Natural killer cell treated with Interleukin-12 subunit alpha and Interleukin-12 subunit beta and Interleukin-15 and Interleukin-18, amount 100 ng/mL, for 72 hours (primary cell): ENCODE results near the gene LRRC37A. TPM values are rescaled to one million over a fixed set of nuclear protein-coding genes. Genes with fewer than 3 reads are reported as not detected.
A peak's percentile ranks its signal among the peaks of the same experiment; 100 is the strongest.
"Not testable (repeated sequence)": the region's sequence is repeated elsewhere in the genome, so short reads cannot be mapped to it uniquely, and the experiment has no call there.

Source experiments
- ATAC-seq, 2 donors: fragments of 150-1000 bp; cut with Tn5 transposase in 1 of 2; sonication (Bioruptor Pico), chemical (Tn5 transposase) in 1 of 2; 2 replicates each; pipeline ENCODE4 v1.10.0; 2021
- DNase-seq: peaks from one replicate; pipeline ENCODE4 v3.0.0; 2022; ENCODE audit warnings: low spot score
- H3K27ac Mint-ChIP-seq, 2 donors: 1 replicate in 1 of 2; 2 replicates in 1 of 2; pipeline ENCODE4 v1.8.0; 2022; ENCODE audit warnings: mixed read lengths in 2 of 2, mild to moderate bottlenecking in 1 of 2, moderate library complexity in 1 of 2
- H3K27me3 Mint-ChIP-seq, 2 donors: 1 replicate in 1 of 2; 2 replicates in 1 of 2; pipeline ENCODE4 v1.8.0; 2022; ENCODE audit warnings: mixed read lengths in 2 of 2
- H3K36me3 Mint-ChIP-seq: one replicate; pipeline ENCODE4 v1.8.0; 2022; ENCODE audit warnings: mixed read lengths
- H3K4me1 Mint-ChIP-seq, 2 donors: 1 replicate in 1 of 2; 2 replicates in 1 of 2; pipeline ENCODE4 v1.8.0; 2022; ENCODE audit warnings: low read depth in 2 of 2, mixed read lengths in 2 of 2, mild to moderate bottlenecking in 1 of 2
- H3K4me3 Mint-ChIP-seq: one replicate; pipeline ENCODE4 v1.8.0; 2022; ENCODE audit warnings: mixed read lengths
- H3K9me3 Mint-ChIP-seq: 2 replicates; pipeline ENCODE4 v1.8.0; 2022; ENCODE audit warnings: mixed read lengths
- total RNA-seq, 2 donors: library from RNA; stranded (reverse); gene quantifications; one replicate each; pipeline ENCODE4 v1.2.3, GENCODE V29; 2022

LRRC37A gene
- total RNA-seq, 2 donors from 2014 or later, result 1.9 to 2.2 TPM

DNA sequence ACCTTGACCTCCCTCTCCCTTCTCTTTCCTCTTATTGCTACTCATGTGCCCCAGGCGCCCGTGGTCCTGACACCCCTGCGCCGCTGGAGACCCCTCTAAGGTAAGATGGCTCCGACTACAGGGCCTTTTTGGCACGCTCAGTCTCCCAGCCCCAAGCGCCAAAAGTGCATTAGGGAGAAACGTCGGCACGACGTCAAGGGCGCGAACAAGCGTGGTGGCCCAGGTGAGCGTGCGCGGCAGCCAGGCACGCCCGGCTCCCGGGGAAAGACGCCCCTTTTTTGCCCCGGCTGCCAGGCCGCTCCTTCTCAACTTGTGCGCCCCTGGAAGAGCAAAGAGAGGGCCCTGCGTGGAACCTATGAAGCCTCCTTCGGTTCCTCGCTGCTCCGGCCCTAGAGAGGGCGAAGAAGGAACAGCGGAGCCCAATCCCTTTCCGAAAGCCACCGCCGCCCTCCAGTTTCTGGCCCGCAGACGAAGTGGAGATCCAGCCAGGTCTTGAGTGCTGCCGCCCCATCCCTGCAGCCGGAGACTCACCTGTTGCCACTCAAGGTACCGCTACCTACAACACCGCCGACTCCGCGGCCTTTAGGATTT lies 66.3 kb downstream of the LRRC37A start:
- not testable (repeated sequence) for DNase-seq, H3K27me3 Mint-ChIP-seq, H3K27ac Mint-ChIP-seq, H3K9me3 Mint-ChIP-seq, H3K4me1 Mint-ChIP-seq, H3K36me3 Mint-ChIP-seq, H3K4me3 Mint-ChIP-seq
- peak; percentile 33 to 55 for ATAC-seq

DNA sequence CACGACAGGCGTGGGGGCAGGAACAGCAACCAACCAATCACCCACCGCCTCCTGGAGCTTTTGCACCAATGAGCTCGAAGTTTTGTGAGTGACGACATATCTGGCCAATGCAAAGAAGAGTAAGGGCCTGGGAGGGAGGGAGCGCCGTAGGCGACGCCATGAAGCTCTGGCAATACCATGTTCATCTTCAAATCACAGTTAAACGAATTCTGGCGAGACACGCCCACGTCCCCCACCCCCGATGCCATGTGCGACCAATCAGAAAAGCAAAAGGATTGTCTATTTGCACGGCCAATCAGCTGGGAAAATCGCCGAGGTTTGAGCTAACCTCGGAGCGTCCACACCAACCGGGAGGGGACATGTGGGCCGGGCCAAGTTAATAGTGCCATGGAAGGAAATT lies 66.8 kb downstream of the LRRC37A start, which contains the start of gene ARL17B:
Gene ARL17B, minus strand, starts transcription at position 12 of the 400 bp plus-strand sequence. CDS start 3,369 bp downstream, outside the sequence.
- peak; percentile 82 for DNase-seq
- H3K4me3 Mint-ChIP-seq, H3K36me3 Mint-ChIP-seq, H3K27me3 Mint-ChIP-seq, H3K9me3 Mint-ChIP-seq, H3K4me1 Mint-ChIP-seq, H3K27ac Mint-ChIP-seq: not testable (repeated sequence)
- peak; percentile 96 to 99 for ATAC-seq

DNA sequence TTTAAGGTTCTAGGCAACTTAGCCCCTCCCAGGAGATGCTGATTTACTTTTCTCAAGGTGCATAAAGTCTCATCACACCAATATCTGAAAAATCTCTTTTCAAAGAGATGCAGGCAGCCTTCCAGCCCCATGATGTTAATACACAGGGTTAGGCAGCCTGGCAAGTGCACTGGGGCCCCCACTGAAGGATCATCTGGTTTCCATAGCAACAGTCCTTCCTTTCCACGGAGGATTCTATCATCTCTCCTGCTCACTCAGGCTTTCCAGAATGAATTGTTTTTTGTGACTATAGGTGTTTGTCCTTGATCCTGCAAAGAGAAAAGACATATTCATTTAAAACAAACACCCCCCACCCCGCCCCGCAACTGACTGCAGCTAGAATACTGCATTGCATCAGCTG lies 72.6 kb downstream of the LRRC37A start:
- not testable (repeated sequence) for H3K4me3 Mint-ChIP-seq, H3K27me3 Mint-ChIP-seq, ATAC-seq, H3K27ac Mint-ChIP-seq, H3K36me3 Mint-ChIP-seq, H3K4me1 Mint-ChIP-seq, DNase-seq, H3K9me3 Mint-ChIP-seq

DNA sequence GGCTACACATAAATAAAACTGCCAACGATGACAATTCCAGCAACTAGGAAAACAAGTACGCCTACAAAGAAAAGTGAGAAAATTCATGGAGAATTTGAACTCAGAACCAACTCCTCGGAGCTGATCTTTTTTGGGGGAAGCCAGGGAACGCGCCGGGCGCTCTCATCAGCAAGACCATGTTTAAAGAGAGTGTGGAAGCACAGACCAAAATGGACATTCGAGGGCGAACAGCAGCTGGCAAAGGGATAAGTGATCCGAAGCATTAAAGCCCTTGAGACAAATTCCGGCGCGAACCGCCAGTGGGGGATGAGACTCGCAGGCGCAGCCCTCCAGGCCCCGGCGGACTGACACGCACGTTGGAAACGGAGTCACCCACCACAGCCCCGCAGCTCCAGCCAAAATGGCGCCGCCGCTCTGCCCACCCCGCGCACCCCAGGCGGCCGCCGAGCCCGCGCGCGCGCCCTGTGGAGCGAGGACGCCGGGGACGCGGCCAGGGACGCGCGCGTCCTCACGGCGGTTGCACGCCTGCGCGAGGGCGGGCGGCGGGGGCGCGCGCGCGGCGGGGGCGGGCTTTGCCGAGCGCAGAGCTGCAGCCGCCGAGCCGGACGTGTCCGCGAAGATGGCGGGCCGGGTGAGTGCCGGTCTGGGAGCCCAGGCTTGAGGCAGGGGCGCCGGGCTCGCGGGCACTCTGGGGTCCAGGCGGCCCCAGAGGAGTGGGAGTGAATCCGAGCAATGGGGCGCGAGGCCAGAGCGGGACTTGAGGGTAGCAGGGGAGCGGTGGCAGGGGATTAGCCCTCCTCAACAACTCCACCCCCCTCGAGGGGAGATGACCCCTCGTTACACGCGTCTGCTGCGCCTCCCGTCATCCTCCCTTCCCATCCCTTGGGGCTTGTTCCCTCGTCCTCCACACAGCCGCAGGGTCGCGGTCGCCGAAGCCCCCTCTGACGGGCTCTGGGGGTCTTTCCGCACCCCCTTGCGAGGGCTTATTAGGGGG lies 77.6 kb downstream of the LRRC37A start:
- not testable (repeated sequence) for H3K36me3 Mint-ChIP-seq, H3K27ac Mint-ChIP-seq, H3K4me1 Mint-ChIP-seq, H3K9me3 Mint-ChIP-seq, DNase-seq, H3K4me3 Mint-ChIP-seq, H3K27me3 Mint-ChIP-seq
- peak; percentile 98 for ATAC-seq

DNA sequence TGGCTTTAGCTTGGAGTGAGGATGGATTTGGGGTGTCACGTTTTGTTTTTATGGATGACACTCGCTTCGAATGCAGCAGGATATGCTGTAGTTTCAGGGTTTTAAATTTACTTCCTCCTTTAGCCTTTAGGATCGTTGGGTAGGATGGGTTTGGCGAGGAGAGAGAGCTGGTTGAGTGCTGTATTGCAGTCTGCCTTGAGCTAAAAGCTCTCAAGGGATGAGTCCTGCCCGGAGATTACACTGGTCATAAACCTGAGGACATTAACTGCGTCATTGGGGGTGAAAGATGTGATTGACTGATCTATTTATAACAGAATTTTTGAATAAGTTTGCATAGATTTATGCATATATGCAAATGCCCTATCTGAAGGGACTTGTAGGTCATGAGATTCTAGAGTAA lies 78.5 kb downstream of the LRRC37A start:
- H3K36me3 Mint-ChIP-seq, DNase-seq, H3K27me3 Mint-ChIP-seq, H3K4me1 Mint-ChIP-seq, H3K9me3 Mint-ChIP-seq, H3K4me3 Mint-ChIP-seq, H3K27ac Mint-ChIP-seq: not testable (repeated sequence)
- peak in 1 of 2 donors; percentile 37 for ATAC-seq

DNA sequence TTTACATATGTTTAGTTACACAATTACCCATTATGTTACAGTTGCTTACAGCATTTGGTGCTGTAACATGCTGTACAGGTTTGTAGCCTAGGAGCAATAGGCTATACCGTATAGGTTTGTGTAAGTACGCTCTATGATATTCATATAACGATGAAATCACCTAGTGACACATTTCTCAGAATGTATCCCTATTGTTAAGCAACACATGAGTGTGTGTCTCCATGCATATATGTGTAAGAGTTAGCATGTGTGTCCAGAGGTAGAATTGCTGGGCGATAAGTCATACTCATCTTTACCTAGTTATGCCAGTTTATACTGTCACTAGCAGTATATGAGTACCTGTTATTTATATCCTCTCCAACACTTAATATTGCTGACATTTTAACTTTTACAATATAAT lies 88.2 kb downstream of the LRRC37A start:
- not testable (repeated sequence) for H3K4me1 Mint-ChIP-seq, H3K27ac Mint-ChIP-seq, H3K9me3 Mint-ChIP-seq, DNase-seq, H3K27me3 Mint-ChIP-seq, H3K4me3 Mint-ChIP-seq, H3K36me3 Mint-ChIP-seq
- peak; percentile 71 to 81 for ATAC-seq

DNA sequence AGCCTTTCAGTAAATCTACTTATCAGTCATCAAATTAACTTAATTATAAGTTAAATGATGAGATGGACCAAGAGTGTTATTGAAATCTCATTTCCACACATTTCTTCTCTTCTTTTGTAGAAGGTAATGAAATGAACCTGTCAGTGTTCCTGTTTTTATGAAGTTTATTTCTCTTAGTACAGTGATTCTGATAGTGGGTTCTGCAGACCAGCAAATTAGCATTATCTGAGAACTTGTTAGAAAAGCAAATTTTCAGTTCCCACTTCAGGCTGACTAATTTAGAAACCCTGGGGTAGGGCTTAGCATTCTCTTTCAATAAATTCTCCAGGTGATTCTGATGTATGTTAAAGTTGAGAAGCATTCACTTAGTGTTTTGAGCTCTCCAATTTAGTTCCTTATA lies 90.6 kb downstream of the LRRC37A start:
- H3K27me3 Mint-ChIP-seq, H3K4me1 Mint-ChIP-seq, H3K27ac Mint-ChIP-seq, DNase-seq, H3K4me3 Mint-ChIP-seq, H3K9me3 Mint-ChIP-seq, H3K36me3 Mint-ChIP-seq: not testable (repeated sequence)
- peak in 1 of 2 donors; percentile 36 for ATAC-seq

Other genes with a start within 250 kb of the LRRC37A start
- 100 to 1,000 TPM; 127 to 161 TPM for gene KANSL1, start 101.7 kb upstream of the LRRC37A start, total RNA-seq
- gene ARL17B, start 66.6 kb downstream of the LRRC37A start, total RNA-seq, result 10 to 100 TPM; 25.1 to 31.3 TPM
- gene LRRC37A2, start 217.3 kb downstream of the LRRC37A start, total RNA-seq, result 1 to 10 TPM; 7.8 to 8.6 TPM